ENCODE results near the gene FCER2. TPM values are rescaled to one million over a fixed set of nuclear protein-coding genes. Genes with fewer than 3 reads are reported as not detected.

Gene FCER2
- total RNA-seq, 3 donors from 2014 or later (not counting 1 experiment from before 2014, with no cell fraction given), result 0.52 to 1.2 (median 1.0) TPM

GRCh38 chr19:7734220-7735203 is 32.6 kb upstream of the FCER2 start:
- Mint-ChIP-seq H3K9me3 (no peaks in the 10 kb centered on the region), H3K36me3 (no peaks in the 10 kb centered on the region), H3K27me3 (ENCODE audit: low read depth in 2 of 2) (peaks cover 22 to 29% of the 10 kb centered on the region in 2 donors), H3K27ac (no peak overlapping the region), H3K4me3 (no peak overlapping the region), H3K4me1 (no peaks in the 10 kb centered on the region)
- WGBS (ENCODE audit: insufficient coverage), result 69% methylated on average over 12 of the region's 12 CpGs
- ATAC-seq (no peak), DNase-seq (no peak)
- intact Hi-C loops (cut with micrococcal nuclease), result no loop called here
- no peak for TF ChIP-seq CTCF (IDR thresholded peaks at IDR 0.05)
- Histone ChIP-seq H3K27me3 (ENCODE audit: control insufficient read depth, insufficient read depth, low read length) (peaks cover 5% of the 10 kb centered on the region), H3K9me3 (ENCODE audit: control insufficient read depth, insufficient read depth, low read length) (no peaks in the 10 kb centered on the region), H3K36me3 (ENCODE audit: control insufficient read depth, insufficient read depth, low read length) (no peaks in the 10 kb centered on the region), H3K4me1 (ENCODE audit: control insufficient read depth, insufficient read depth, low read length) (peaks cover 10% of the 10 kb centered on the region), H3K27ac (ENCODE audit: low read length) (no peak overlapping the region), H3K4me3 (ENCODE audit: low read length) (no peak overlapping the region)

- Mint-ChIP-seq H3K4me1 (no peaks in the 10 kb centered on the region), H3K27ac (no peak overlapping the region), H3K9me3 (no peaks in the 10 kb centered on the region), H3K36me3 (no peaks in the 10 kb centered on the region), H3K4me3 (no peak overlapping the region), H3K27me3 (ENCODE audit: low read depth in 2 of 2) (peaks cover 33 to 36% of the 10 kb centered on the region in 2 donors)
- intact Hi-C loops (cut with micrococcal nuclease), result no loop called here
- H3K27me3 ChIP-seq (ENCODE audit: control insufficient read depth, insufficient read depth, low read length), result peaks cover 10% of the 10 kb centered on the region
- no peaks in the 10 kb centered on the region for H3K9me3 ChIP-seq (ENCODE audit: control insufficient read depth, insufficient read depth, low read length)
- no peak overlapping the region for H3K4me3 ChIP-seq (ENCODE audit: low read length)
- peaks cover 17% of the 10 kb centered on the region for H3K4me1 ChIP-seq (ENCODE audit: control insufficient read depth, insufficient read depth, low read length)
- no peak for TF ChIP-seq CTCF (IDR thresholded peaks at IDR 0.05)
- WGBS (ENCODE audit: insufficient coverage), result 79% methylated on average over 6 of the region's 6 CpGs
- no peaks in the 10 kb centered on the region for H3K36me3 ChIP-seq (ENCODE audit: control insufficient read depth, insufficient read depth, low read length)
- no peak overlapping the region for H3K27ac ChIP-seq (ENCODE audit: low read length)
- ATAC-seq (no peak), DNase-seq (no peak)
Observed at GRCh38 chr19:7733376-7733775, 31.4 kb upstream of the FCER2 start.

GRCh38 chr19:7732045-7732444 is 30.1 kb upstream of the FCER2 start, which contains the start of gene CLEC4G:
CLEC4G (minus strand) TSS chr19:7732110; CDS start chr19:7732102, 8 bp downstream.
- no peak within 1 kb of the TSS for H3K4me3 ChIP-seq (ENCODE audit: low read length)
- intact Hi-C loops (cut with micrococcal nuclease), result no loop called here
- H3K4me3 Mint-ChIP-seq, result no peak within 1 kb of the TSS
- no peak within 1 kb of the TSS for H3K27ac ChIP-seq (ENCODE audit: low read length)
- DNase-seq, result no peak
- no peak for ATAC-seq
- H3K27ac Mint-ChIP-seq, result no peak within 1 kb of the TSS
- WGBS (ENCODE audit: insufficient coverage), result 86% methylated on average over 9 of the region's 9 CpGs
- no peaks in the 10 kb centered on the region for H3K36me3 Mint-ChIP-seq
- peaks cover 46% of the 10 kb centered on the region in 2 donors for H3K27me3 Mint-ChIP-seq (ENCODE audit: low read depth in 2 of 2)
- no peaks in the 10 kb centered on the region for H3K9me3 Mint-ChIP-seq
- H3K27me3 ChIP-seq (ENCODE audit: control insufficient read depth, insufficient read depth, low read length), result peaks cover 10% of the 10 kb centered on the region
- no peaks in the 10 kb centered on the region for H3K4me1 Mint-ChIP-seq
- H3K4me1 ChIP-seq (ENCODE audit: control insufficient read depth, insufficient read depth, low read length), result peaks cover 17% of the 10 kb centered on the region
- no peaks in the 10 kb centered on the region for H3K36me3 ChIP-seq (ENCODE audit: control insufficient read depth, insufficient read depth, low read length)
- H3K9me3 ChIP-seq (ENCODE audit: control insufficient read depth, insufficient read depth, low read length), result no peaks in the 10 kb centered on the region
- no peak for TF ChIP-seq CTCF (IDR thresholded peaks at IDR 0.05)
